ENCODE measurements around the gene LMBR1.

The LMBR1 gene

GRCh38 chr7:156676263-156676662, 216.7 kb downstream of the LMBR1 start:
- no peak overlapping the region for H3K4me3 ChIP-seq (ENCODE audit: low read depth, low read length)
- CTCF ChIA-PET = no interaction called here
- DNase-seq (ENCODE audit: low read depth, low spot score) = no peak
- POLR2A ChIA-PET = no interaction called here
- TF ChIP-seq CTCF (IDR thresholded peaks at IDR 0.05; ENCODE audit: insufficient read depth, low read length, missing control alignments) = no peak

- no peak for TF ChIP-seq CTCF (IDR thresholded peaks at IDR 0.05; ENCODE audit: insufficient read depth, low read length, missing control alignments)
- no peak overlapping the region for H3K4me3 ChIP-seq (ENCODE audit: low read depth, low read length)
- POLR2A ChIA-PET = no interaction called here
- CTCF ChIA-PET = no interaction called here
- no peak for DNase-seq (ENCODE audit: low read depth, low spot score)
These were observed 217.3 kb downstream of the LMBR1 start for GRCh38 chr7:156675721-156676120.

- DNase-seq (ENCODE audit: low read depth, low spot score) = no peak
- ChIA-PET POLR2A (no interaction called here), CTCF (no interaction called here)
- no peak overlapping the region for H3K4me3 ChIP-seq (ENCODE audit: low read depth, low read length)
- no peak for TF ChIP-seq CTCF (IDR thresholded peaks at IDR 0.05; ENCODE audit: insufficient read depth, low read length, missing control alignments)
These were observed 219.1 kb downstream of the LMBR1 start for GRCh38 chr7:156673902-156674301.

- CTCF ChIA-PET = no interaction called here
- no peak overlapping the region for H3K4me3 ChIP-seq (ENCODE audit: low read depth, low read length)
- POLR2A ChIA-PET = no interaction called here
- no peak for DNase-seq (ENCODE audit: low read depth, low spot score)
- TF ChIP-seq CTCF (IDR thresholded peaks at IDR 0.05; ENCODE audit: insufficient read depth, low read length, missing control alignments) = no peak
These were observed 219.5 kb downstream of the LMBR1 start for GRCh38 chr7:156673454-156673853.

- H3K4me3 ChIP-seq (ENCODE audit: low read depth, low read length) = no peak overlapping the region
- TF ChIP-seq CTCF (IDR thresholded peaks at IDR 0.05; ENCODE audit: insufficient read depth, low read length, missing control alignments) = no peak
- POLR2A ChIA-PET = no interaction called here
- no peak for DNase-seq (ENCODE audit: low read depth, low spot score)
- CTCF ChIA-PET = no interaction called here
These were observed 223.8 kb downstream of the LMBR1 start for GRCh38 chr7:156669035-156669828.

GRCh38 chr7:156668130-156668741, 224.7 kb downstream of the LMBR1 start:
- POLR2A ChIA-PET = no interaction called here
- TF ChIP-seq CTCF (IDR thresholded peaks at IDR 0.05; ENCODE audit: insufficient read depth, low read length, missing control alignments) = no peak
- CTCF ChIA-PET = no interaction called here
- no peak for DNase-seq (ENCODE audit: low read depth, low spot score)
- H3K4me3 ChIP-seq (ENCODE audit: low read depth, low read length) = no peak overlapping the region

All from AG04449 (cell line).